ENCODE results near the gene NRP1. TPM values are rescaled to one million over a fixed set of nuclear protein-coding genes. Genes with fewer than 3 reads are reported as not detected.

Gene NRP1
- total RNA-seq, 1 donor: 173 TPM

DNA sequence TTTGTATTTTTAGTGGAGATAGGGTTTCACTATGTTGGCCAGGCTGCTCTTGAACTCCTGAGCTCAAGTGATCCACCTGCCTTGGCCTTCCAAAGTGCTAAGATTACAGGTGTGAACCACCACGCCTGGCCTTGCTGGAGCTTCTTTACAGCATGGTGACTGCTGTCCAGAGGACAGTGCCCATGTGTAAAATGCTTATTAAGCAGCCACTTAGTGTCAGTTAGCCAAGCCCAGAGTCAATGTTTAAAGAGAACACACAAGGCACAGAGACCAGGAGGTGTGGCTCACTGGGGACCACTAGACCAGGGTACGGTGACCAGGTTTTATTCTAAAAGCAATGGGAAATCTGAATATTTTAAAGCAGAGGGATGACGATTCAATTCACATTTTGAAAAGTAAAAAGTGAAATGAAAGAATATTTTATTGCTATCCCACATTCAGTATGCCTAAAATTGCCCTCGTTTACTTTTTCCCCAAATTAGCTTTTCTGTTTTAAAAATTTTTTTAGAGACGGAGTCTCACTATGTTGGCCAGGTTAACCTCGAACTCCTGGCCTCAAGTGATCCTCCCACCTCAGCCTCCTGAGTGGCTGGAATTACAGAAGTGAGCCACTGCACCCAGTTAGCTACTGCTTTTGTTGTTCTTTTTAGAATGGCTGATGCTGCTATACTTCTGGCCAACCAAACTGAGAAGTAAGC is 172.8 kb downstream of the NRP1 start:
- no peaks in the 10 kb centered on the region for H3K79me2 ChIP-seq (ENCODE audit: insufficient read depth, low read length)
- no peaks in the 10 kb centered on the region for H3K9me3 ChIP-seq (ENCODE audit: low read depth, low read length)
- DNase-seq (ENCODE audit: insufficient read length, low spot score, missing footprints): no peak
- H3K27ac ChIP-seq (ENCODE audit: low read depth, low read length): no peak overlapping the region
- TF ChIP-seq, protein P1, sequence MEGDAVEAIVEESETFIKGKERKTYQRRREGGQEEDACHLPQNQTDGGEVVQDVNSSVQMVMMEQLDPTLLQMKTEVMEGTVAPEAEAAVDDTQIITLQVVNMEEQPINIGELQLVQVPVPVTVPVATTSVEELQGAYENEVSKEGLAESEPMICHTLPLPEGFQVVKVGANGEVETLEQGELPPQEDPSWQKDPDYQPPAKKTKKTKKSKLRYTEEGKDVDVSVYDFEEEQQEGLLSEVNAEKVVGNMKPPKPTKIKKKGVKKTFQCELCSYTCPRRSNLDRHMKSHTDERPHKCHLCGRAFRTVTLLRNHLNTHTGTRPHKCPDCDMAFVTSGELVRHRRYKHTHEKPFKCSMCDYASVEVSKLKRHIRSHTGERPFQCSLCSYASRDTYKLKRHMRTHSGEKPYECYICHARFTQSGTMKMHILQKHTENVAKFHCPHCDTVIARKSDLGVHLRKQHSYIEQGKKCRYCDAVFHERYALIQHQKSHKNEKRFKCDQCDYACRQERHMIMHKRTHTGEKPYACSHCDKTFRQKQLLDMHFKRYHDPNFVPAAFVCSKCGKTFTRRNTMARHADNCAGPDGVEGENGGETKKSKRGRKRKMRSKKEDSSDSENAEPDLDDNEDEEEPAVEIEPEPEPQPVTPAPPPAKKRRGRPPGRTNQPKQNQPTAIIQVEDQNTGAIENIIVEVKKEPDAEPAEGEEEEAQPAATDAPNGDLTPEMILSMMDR (IDR thresholded peaks at IDR 0.05; ENCODE audit: extremely low read depth, low read depth, low read length): no peak
- no peaks in the 10 kb centered on the region for H4K20me1 ChIP-seq (ENCODE audit: insufficient read depth, low read length)
- H3K4me2 ChIP-seq (ENCODE audit: insufficient read depth, low read length): no peak overlapping the region
- H3K36me3 ChIP-seq (ENCODE audit: insufficient read depth, low read length): no peaks in the 10 kb centered on the region
- no peaks in the 10 kb centered on the region for H3K27me3 ChIP-seq (ENCODE audit: insufficient read depth, low read length)
- H3K4me1 ChIP-seq (ENCODE audit: insufficient read depth, low read length): peaks cover 16% of the 10 kb centered on the region
- H2AFZ ChIP-seq (ENCODE audit: low read length): no peak overlapping the region
- H3K4me3 ChIP-seq (ENCODE audit: insufficient read depth, low read length): no peak overlapping the region

DNA sequence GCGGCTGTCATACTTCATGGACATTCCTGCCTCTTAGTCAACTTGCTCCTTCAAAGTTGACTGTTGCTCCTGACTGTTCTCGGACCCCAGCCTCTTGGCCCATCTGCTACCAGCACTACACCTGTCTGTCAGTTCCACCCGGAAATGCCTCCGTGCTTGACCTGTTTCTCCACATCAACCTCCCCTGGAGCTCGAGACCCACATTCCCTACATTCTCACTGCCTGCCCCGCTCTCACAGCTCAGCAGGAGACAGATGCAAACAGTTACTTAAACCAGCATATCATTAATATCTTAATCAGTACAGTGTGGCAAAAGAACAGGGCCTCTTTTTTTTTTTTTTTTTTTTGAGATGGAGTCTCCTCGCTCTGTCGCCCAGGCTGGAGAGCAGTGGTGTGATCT is 174.3 kb downstream of the NRP1 start:
- TF ChIP-seq, protein P1 (IDR thresholded peaks at IDR 0.05; ENCODE audit: extremely low read depth, low read depth, low read length): no peak
- H3K27me3 ChIP-seq (ENCODE audit: insufficient read depth, low read length): no peaks in the 10 kb centered on the region
- no peaks in the 10 kb centered on the region for H3K36me3 ChIP-seq (ENCODE audit: insufficient read depth, low read length)
- peaks cover 31% of the 10 kb centered on the region for H3K4me1 ChIP-seq (ENCODE audit: insufficient read depth, low read length)
- no peak overlapping the region for H3K4me3 ChIP-seq (ENCODE audit: insufficient read depth, low read length)
- no peak overlapping the region for H2AFZ ChIP-seq (ENCODE audit: low read length)
- no peaks in the 10 kb centered on the region for H4K20me1 ChIP-seq (ENCODE audit: insufficient read depth, low read length)
- no peak overlapping the region for H3K27ac ChIP-seq (ENCODE audit: low read depth, low read length)
- no peaks in the 10 kb centered on the region for H3K9me3 ChIP-seq (ENCODE audit: low read depth, low read length)
- H3K4me2 ChIP-seq (ENCODE audit: insufficient read depth, low read length): no peak overlapping the region
- DNase-seq (ENCODE audit: insufficient read length, low spot score, missing footprints): no peak
- H3K79me2 ChIP-seq (ENCODE audit: insufficient read depth, low read length): no peaks in the 10 kb centered on the region

GRCh38 chr10:33157103-33157502 is 177.4 kb downstream of the NRP1 start:
- H3K4me3 ChIP-seq (ENCODE audit: insufficient read depth, low read length): no peak overlapping the region
- H3K9me3 ChIP-seq (ENCODE audit: low read depth, low read length): no peaks in the 10 kb centered on the region
- peaks cover 41% of the 10 kb centered on the region for H3K4me1 ChIP-seq (ENCODE audit: insufficient read depth, low read length)
- peak overlapping the region; percentile 25 for H3K4me2 ChIP-seq (ENCODE audit: insufficient read depth, low read length)
- no peak overlapping the region for H2AFZ ChIP-seq (ENCODE audit: low read length)
- no peak for DNase-seq (ENCODE audit: insufficient read length, low spot score, missing footprints)
- no peaks in the 10 kb centered on the region for H3K79me2 ChIP-seq (ENCODE audit: insufficient read depth, low read length)
- H3K27me3 ChIP-seq (ENCODE audit: insufficient read depth, low read length): no peaks in the 10 kb centered on the region
- H3K36me3 ChIP-seq (ENCODE audit: insufficient read depth, low read length): no peaks in the 10 kb centered on the region
- TF ChIP-seq, protein P1 (IDR thresholded peaks at IDR 0.05; ENCODE audit: extremely low read depth, low read depth, low read length): no peak
- H3K27ac ChIP-seq (ENCODE audit: low read depth, low read length): peak overlapping the region; percentile 84
- H4K20me1 ChIP-seq (ENCODE audit: insufficient read depth, low read length): no peaks in the 10 kb centered on the region

- Histone ChIP-seq H3K4me1 (ENCODE audit: insufficient read depth, low read length) (peaks cover 41% of the 10 kb centered on the region), H3K79me2 (ENCODE audit: insufficient read depth, low read length) (no peaks in the 10 kb centered on the region), H2AFZ (ENCODE audit: low read length) (no peak overlapping the region), H3K4me3 (ENCODE audit: insufficient read depth, low read length) (no peak overlapping the region), H3K27me3 (ENCODE audit: insufficient read depth, low read length) (no peaks in the 10 kb centered on the region), H3K9me3 (ENCODE audit: low read depth, low read length) (no peaks in the 10 kb centered on the region), H3K36me3 (ENCODE audit: insufficient read depth, low read length) (no peaks in the 10 kb centered on the region), H4K20me1 (ENCODE audit: insufficient read depth, low read length) (no peaks in the 10 kb centered on the region), H3K27ac (ENCODE audit: low read depth, low read length) (peak overlapping the region; percentile 84), H3K4me2 (ENCODE audit: insufficient read depth, low read length) (peak overlapping the region; percentile 50)
- TF ChIP-seq, protein P1 (IDR thresholded peaks at IDR 0.05; ENCODE audit: extremely low read depth, low read depth, low read length): peak; percentile 78
- DNase-seq (ENCODE audit: insufficient read length, low spot score, missing footprints): no peak
These were observed 178.5 kb downstream of the NRP1 start for GRCh38 chr10:33155720-33156638.
